ENCODE results near the gene MMP24. TPM values are rescaled to one million over a fixed set of nuclear protein-coding genes. Genes with fewer than 3 reads are reported as not detected.
"Not testable (repeated sequence)": the region's sequence is repeated elsewhere in the genome, so short reads cannot be mapped to it uniquely, and the experiment has no call there.

The MMP24 gene
- total RNA-seq, 1 experiment from 2014 or later = 8.2 TPM

DNA sequence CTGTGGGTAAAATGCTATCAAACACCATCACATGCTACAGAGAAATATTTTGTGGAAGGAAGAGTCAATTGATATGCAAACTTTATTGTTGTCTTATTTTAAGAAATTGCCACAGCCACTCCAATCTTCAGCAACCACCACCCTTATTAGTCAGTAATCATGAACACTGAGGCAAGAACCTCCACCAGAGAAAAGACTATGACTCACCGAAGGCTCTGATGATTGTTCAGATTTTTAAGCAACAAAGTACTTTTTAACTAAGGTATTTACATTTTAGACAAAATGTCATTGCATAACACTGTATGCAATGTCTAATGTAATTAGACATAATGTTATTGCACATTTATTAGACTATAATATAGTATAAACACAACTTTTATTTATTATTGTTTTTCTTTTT is 26.2 kb upstream of the MMP24 start:
- DNase-seq = no peak
- no TSS peak for BruUV-seq (replicated peaks)

DNA sequence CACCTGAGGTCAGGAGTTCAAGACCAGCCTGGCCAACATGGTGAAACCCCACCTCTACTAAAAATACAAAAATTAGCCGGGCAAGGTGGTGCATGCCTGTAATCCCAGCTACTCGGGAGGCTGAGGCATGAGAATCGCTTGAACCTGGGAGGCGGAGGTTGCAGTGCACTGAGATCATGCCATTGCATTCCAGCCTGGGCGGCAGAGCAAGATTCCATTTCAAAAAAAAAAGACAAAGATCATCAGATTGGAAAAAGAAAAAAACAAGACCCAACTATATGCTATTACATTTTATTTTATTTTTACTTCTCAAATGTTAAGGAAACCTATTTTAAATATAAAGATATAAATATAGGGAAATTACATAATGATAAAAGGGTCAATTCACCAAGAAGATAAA is 25.0 kb upstream of the MMP24 start:
- H3K36me3 Mint-ChIP-seq (ENCODE audit: insufficient read depth, unreplicated experiment); H3K9me3 Mint-ChIP-seq (ENCODE audit: low read depth, unreplicated experiment); H3K27me3 Mint-ChIP-seq (ENCODE audit: unreplicated experiment); DNase-seq; H3K27ac Mint-ChIP-seq (ENCODE audit: unreplicated experiment); H3K4me1 Mint-ChIP-seq (ENCODE audit: low read depth, unreplicated experiment); H3K4me3 Mint-ChIP-seq (ENCODE audit: low read depth, unreplicated experiment); BruUV-seq (replicated peaks); CTCF ChIA-PET: not testable (repeated sequence)
- intact Hi-C loops (cut with micrococcal nuclease; ENCODE audit: unreplicated experiment) = loop anchor here (10.0 kb wide), 1 partner anchor 367 kb away; no protein-coding TSS in a partner anchor

More for the DNA sequence above, 26.2 kb upstream of the MMP24 start:
- H3K4me1 Mint-ChIP-seq (ENCODE audit: low read depth, unreplicated experiment) = peaks cover 9% of the 10 kb centered on the region
- intact Hi-C loops (cut with micrococcal nuclease; ENCODE audit: unreplicated experiment) = loop anchor here (10.0 kb wide), 1 partner anchor 365 kb away; no protein-coding TSS in a partner anchor
- H3K36me3 Mint-ChIP-seq (ENCODE audit: insufficient read depth, unreplicated experiment) = peaks cover 5% of the 10 kb centered on the region
- no peaks in the 10 kb centered on the region for H3K27me3 Mint-ChIP-seq (ENCODE audit: unreplicated experiment)
- TF ChIP-seq, protein P1, sequence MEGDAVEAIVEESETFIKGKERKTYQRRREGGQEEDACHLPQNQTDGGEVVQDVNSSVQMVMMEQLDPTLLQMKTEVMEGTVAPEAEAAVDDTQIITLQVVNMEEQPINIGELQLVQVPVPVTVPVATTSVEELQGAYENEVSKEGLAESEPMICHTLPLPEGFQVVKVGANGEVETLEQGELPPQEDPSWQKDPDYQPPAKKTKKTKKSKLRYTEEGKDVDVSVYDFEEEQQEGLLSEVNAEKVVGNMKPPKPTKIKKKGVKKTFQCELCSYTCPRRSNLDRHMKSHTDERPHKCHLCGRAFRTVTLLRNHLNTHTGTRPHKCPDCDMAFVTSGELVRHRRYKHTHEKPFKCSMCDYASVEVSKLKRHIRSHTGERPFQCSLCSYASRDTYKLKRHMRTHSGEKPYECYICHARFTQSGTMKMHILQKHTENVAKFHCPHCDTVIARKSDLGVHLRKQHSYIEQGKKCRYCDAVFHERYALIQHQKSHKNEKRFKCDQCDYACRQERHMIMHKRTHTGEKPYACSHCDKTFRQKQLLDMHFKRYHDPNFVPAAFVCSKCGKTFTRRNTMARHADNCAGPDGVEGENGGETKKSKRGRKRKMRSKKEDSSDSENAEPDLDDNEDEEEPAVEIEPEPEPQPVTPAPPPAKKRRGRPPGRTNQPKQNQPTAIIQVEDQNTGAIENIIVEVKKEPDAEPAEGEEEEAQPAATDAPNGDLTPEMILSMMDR (IDR thresholded peaks at IDR 0.05; ENCODE audit: unreplicated experiment) = no peak
- H3K9me3 Mint-ChIP-seq (ENCODE audit: low read depth, unreplicated experiment) = peaks cover 10% of the 10 kb centered on the region
- no peak overlapping the region for H3K4me3 Mint-ChIP-seq (ENCODE audit: low read depth, unreplicated experiment)
- CTCF ChIA-PET = interaction anchor here (0.6 kb wide), 1 partner anchor 92 kb away, joined by 3 read pairs; no protein-coding TSS in a partner anchor
- no peak overlapping the region for H3K27ac Mint-ChIP-seq (ENCODE audit: unreplicated experiment)

- H3K27ac Mint-ChIP-seq (ENCODE audit: unreplicated experiment) = no peak overlapping the region
- CTCF ChIA-PET = interaction anchor here (4.2 kb wide), 1 partner anchor 62 kb away, joined by 86 read pairs; no protein-coding TSS in a partner anchor
- TF ChIP-seq, protein P1 (IDR thresholded peaks at IDR 0.05; ENCODE audit: unreplicated experiment) = no peak
- intact Hi-C loops (cut with micrococcal nuclease; ENCODE audit: unreplicated experiment) = loop anchor here (10.0 kb wide), 1 partner anchor 372 kb away; no protein-coding TSS in a partner anchor
- no peaks in the 10 kb centered on the region for H3K27me3 Mint-ChIP-seq (ENCODE audit: unreplicated experiment)
- no peaks in the 10 kb centered on the region for H3K36me3 Mint-ChIP-seq (ENCODE audit: insufficient read depth, unreplicated experiment)
- H3K4me1 Mint-ChIP-seq (ENCODE audit: low read depth, unreplicated experiment) = peaks cover 3% of the 10 kb centered on the region
- no peaks in the 10 kb centered on the region for H3K9me3 Mint-ChIP-seq (ENCODE audit: low read depth, unreplicated experiment)
- no peak for DNase-seq
- no TSS peak for BruUV-seq (replicated peaks)
- no peak overlapping the region for H3K4me3 Mint-ChIP-seq (ENCODE audit: low read depth, unreplicated experiment)
Observed at GRCh38 chr20:35206802-35207201, 19.7 kb upstream of the MMP24 start.

GRCh38 chr20:35207950-35208611 is 18.4 kb upstream of the MMP24 start:
- Mint-ChIP-seq H3K4me1 (ENCODE audit: low read depth, unreplicated experiment) (peaks cover 8% of the 10 kb centered on the region), H3K36me3 (ENCODE audit: insufficient read depth, unreplicated experiment) (no peaks in the 10 kb centered on the region), H3K9me3 (ENCODE audit: low read depth, unreplicated experiment) (no peaks in the 10 kb centered on the region), H3K27me3 (ENCODE audit: unreplicated experiment) (no peaks in the 10 kb centered on the region), H3K4me3 (ENCODE audit: low read depth, unreplicated experiment) (no peak overlapping the region), H3K27ac (ENCODE audit: unreplicated experiment) (no peak overlapping the region)
- no TSS peak for BruUV-seq (replicated peaks)
- CTCF ChIA-PET = interaction anchor here (0.6 to 4.2 kb wide), 5 partner anchors 57 to 112 kb away, joined by 3 to 86 read pairs (median 18); partner anchors contain the start of gene EDEM2
- TF ChIP-seq, protein P1 (IDR thresholded peaks at IDR 0.05; ENCODE audit: unreplicated experiment) = peak; percentile 77
- peak; percentile 93 for DNase-seq
- intact Hi-C loops (cut with micrococcal nuclease; ENCODE audit: unreplicated experiment) = loop anchor here (1.0 to 10.0 kb wide), 4 partner anchors 57 to 373 kb away; no protein-coding TSS in a partner anchor

All from Calu3 (cell line).